ELR (cell line): Measurements from ENCODE around the gene IGF2BP2.
"Not testable (repeated sequence)": the region's sequence is repeated elsewhere in the genome, so short reads cannot be mapped to it uniquely, and the experiment has no call there.

Experiments
- DNase-seq: peaks from one replicate; pipeline ENCODE4 v3.0.0-alpha.2; 2015; ENCODE audit warnings: low read depth

IGF2BP2 gene

DNA sequence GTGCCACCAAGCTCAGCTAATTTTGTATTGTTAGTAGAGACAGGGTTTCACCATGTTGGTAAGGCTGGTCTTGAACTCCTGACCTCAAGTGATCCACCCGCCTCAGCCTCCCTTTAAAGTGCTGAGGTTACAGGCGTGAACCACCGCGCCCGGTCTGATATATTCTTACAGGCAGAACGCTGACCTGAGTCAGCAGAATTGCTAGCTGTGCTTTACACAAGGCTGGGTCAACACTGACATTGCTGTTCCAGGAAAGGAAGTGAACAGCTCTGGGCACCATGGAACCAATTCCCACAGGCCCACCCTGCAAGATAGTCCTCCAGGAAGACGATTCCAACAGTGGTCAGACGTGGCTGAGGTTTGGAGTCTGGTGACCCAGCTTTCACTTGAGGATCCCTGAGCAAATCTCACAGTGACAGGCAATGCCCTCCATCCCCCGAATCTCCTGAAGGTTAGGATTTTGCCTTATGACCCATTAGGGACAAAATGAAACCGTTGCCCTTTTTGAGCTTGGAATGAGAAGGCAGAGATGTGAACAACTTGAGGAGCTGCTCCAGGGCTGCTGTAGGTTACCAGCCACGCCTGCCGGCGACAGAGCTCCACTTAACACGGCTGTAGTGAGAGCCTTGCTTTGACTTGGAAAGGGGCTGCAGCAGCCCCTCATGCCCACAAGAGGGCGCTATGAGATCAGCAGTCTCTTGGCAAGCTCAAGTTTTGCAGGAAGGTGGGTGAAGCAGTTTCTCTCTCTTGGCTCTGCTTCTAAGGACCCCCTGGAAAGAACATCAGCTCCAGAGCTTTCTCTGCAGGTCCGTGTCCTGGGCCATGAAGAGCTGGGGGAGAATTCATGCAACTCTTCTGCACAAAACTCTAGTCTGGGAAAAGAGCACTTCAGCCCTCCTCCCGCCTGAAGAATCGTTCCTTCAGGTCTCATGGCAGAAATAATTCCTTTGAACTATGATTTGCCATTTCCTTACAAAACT, 164.6 kb downstream of the IGF2BP2 start:
- peak; percentile 84 for DNase-seq

DNA sequence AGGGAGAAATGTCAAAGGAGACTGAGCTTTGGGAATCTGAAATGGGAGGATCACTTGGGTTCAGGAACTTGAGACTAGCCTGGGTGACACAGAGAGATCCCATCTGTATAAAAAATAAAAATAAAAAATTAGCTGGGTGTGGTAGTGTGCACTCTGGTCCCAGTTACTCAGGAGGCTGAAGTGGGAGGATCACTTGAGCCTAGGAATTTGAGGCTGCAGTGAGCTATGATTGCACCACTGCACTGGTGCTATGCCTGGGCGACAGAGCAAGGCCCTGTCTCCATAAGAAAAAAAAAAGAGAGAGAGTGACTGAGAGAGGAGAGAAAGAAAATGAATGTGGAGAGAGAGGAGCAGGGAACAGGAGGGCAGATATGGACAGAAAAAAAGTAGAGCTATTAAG, 165.9 kb downstream of the IGF2BP2 start:
- no peak for DNase-seq

DNA sequence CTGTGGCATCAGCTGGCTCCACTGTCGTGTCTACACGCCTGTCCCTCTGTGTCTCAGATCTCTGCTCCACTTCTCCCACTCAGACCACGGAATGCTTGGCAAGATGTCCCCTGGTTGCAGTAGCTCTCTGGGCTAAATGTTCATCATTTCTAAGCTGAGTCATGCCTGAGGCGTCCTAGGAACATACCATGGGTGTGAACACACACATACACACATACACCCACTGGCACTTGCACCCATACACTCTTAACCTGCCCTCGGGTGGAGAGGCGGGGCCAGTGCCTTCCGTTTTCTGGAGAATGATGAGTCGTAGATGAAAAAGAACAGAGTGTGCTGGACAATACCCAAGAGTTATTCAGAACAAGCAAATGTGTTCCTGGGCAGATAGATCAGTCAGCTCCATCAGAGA, 166.3 kb downstream of the IGF2BP2 start:
- DNase-seq = peak; percentile 98

DNA sequence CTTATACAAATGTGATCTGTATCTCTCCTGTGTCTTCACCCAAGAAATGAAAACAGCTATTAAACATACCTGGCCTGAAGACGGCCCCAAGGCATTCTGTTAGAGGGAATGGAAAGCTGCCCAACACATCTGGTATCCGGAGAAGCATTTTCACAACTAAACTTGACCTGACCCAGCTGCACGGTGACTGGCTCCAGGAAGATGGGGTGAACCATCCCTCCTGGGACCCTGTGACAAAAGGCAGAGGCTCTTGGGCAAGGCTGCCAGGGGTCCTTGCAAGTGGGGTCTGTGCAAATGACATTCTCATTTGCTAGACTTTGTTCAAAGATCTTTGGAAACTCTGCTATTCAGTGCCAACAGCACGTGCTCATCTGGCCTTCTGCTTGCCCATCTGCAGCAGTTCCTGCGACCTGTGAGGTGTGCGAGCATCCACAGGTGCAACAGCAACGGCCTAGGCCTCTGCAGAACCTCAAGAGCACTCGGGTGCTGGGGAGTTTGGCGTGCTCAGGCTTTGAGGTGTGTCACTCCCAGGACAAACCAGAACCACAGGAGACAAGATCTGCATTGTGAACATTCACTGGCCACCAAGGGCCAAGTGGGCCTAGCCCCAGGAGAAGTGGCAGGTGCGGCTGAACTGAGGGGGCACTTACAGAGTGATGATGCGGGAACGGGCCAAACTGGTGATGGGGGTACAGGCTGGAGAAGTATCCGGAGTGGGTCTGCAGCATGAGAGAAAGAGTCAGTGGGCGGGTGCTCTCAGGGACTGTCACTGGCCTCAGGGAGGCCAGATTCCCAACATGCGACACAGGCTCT, 166.9 kb downstream of the IGF2BP2 start:
- no peak for DNase-seq

DNA sequence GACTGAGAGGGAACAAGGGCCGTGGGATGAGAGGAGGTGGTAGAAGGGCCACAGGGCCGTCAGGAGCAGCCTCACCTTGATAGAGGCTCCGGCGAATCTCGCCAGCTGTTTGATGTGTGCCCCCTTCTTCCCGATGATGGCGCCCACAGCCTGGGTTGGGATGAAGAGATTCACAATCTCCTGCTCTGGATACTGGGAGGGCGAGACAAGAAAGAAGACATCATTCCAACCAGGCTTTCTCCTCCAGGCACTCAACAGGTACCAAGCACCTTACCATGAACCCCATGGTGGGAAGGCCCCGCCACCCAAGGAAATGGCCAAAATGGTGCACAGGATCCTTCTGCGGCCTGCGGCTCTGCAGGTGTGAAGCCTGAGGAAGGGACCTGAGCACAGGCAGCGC, 167.6 kb downstream of the IGF2BP2 start:
- no peak for DNase-seq

DNA sequence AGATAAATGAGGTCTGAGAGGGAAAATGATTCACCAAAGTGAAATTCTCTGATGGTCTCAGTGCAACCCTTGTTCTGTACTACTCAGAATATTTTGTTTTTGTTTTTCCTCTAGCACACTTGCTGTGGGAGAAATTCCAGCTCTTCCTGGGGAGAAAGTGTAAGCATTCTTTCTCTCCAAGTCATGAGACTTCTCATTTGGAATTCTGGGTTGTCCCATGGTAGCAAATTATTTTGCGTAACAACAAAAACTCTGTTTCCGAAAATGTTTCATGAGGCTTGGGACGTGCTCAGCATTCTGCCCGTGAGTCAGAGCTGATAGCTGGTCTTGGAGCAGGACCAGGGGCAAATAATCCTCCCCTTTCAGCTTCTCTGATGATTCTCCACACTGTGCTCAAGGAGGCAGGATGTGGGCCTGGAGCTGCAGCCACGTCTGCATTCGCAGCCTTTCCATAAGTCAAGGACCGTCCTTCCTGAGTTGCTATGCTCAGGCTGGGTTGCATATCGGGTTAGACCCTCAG, 168.5 kb downstream of the IGF2BP2 start:
- DNase-seq = peak; percentile 98

DNA sequence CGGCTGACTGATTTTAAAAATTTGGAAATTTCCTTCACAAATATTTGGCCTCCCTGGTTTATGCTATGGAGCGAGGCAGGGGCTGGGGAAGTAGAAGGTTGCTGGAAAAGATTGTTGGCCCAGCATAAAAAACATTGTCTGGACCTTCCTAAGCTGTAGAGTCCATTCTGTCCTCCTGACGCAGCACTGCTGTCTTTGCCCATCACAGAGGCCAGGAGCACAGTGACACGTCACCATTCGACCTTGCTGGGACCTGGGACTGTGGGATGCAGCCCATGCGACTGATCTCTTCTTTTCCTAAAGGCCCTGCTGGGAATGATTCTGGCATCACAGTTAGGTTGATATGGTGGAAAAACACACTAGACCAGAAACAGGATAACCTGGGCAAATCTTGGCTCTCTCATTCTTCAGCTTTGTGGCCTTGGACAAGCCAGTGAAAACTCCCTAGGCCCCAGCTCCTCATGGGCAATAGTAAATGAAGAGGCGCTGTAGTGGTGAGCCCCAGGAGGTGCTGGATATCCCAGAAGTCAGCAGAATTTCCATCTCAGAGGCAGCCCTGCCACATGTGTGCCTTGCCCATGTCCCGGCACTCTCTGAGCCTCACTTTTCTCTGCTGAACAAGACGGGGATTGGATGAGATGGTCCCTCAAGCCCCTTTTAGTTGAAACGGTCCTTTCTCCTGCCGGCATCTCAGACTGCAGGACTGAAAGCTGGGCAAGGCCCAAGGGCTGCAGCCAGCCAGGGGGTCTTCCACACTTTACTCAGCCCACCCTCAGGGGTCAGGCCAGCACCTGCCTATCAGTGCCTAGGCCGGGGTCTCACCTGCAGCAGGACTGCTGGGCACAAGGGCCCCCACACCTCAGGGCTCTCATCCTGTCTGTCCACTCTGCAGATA, 169.2 kb downstream of the IGF2BP2 start:
- DNase-seq = no peak

DNA sequence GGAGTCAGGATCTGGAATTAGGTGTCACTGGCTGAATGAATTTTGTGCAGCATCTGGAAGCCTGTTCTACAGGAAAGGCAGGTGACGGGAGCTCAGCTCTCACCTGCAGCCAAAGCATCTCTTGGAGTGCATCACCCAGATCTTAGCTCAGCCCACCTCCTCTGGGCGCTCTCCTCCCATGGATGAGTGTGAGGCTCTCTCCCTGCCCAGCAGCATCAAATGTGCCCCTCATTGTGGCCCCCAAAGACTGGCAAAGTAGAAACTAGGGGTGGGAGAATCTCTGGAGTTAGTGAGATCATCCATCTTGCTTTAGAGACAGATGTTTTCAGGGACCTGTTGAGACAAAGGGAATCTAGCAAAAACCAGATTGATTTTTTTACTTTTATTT, 170.1 kb downstream of the IGF2BP2 start:
- DNase-seq = no peak

DNA sequence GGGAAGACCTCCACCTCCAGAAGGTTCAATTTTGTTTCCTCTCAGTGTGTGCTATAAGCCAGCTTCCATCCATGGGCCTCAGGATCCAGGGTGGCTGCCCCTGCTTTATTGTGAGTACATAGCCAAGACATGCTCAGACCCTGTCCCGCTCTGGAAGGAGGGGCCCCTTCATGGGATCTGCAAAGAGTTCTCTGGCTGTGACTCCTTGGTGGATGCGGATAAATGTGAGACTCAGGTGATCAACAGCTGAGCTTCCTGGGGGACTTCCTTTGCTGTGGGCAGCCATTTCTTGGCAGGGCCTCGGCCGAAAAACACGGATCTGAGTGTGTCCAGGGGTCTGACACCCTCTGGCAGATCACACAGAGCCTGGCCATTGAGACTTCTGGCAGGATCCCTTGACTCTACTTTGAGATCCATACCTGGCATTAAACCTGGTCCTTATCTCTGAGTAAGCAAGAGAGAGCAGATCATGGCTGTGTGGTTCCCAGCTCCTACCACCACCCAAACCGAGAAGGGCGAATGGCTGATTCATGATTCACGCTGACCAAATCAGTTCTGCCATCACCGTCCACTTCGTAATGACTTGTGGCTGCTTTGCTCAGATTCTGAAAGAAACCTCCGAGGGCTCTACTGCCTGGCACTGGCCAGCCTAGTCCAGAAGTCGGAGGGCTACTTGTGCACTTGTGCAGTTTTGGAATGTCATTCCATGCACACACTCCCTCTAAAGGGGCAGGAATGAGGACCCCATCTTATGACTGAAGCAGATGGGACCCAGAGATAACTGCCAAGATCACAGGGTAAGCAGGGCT, 170.7 kb downstream of the IGF2BP2 start:
- DNase-seq = no peak

DNA sequence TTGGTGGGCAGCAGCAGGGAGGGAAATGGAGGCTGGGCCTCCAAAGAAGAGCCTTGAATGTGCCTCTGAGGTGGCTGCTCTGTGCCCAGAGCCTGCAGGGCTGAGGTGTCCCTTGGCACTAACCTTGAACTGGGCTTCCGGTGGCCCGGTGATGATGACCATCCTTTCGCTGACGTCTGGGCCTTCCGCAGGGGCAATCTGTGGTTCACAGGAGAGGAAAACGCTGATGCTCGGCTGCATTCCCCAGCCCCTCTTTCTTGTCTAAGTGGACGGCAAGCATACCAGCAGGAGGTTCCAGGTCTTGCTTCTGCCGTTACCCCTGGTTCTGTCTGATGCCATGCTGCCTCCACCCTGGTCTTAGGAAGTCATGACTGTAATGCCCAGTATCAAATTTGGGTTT, 172.9 kb downstream of the IGF2BP2 start:
- no peak for DNase-seq

DNA sequence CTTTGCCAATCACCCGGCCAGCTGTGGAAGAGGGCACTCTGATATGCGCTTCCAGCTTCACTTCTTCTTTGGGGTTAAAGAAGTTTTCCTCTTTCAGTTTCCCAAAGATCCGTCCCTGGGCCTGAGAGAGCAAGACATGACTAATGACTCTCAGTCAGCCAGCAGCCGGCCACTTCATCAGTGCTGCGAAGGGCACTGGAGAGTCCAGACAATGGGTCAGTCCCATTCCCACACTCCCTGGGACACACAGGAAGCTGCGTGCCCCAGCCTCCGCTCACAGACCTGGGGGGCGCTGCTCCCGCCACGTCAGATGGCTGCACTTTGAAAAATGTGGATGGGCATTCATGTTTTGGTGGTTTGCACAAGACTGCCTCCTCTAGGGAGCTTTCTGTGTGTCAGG, 175.4 kb downstream of the IGF2BP2 start:
- peak; percentile 33 for DNase-seq

DNA sequence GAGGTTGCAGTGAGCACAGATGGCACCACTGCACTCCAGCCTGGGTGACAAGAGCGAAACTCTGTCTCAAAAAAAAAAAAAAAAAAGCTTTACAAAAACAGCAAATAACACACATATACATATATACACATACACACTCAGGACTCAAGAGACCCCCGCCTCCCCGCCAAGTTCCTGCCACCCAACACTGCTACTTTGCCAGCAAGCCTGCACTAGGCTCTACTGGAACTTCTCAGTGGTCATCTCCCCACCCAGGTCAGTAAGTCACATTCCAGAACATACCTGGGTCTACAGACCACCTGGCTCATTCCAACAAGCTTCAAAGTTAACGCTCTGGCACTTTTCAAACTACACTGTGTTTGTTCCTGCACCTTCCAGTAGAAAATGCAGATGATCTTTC, 176.4 kb downstream of the IGF2BP2 start:
- DNase-seq = no peak

DNA sequence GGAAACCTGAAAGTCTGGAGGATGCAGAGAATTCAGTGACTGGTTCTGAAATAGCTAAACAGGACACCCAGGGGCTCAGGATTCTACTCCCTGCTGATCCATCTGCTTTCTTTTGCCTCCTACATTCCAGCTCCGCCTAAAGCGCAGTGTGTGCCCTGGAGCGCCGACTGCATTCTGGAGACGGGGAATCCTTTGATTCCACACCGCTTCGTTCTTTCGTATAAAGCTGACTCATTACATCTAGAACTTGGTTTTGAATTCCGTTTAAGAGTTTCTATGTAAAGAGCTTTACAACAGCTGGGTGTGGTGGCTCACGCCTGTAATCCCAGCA, 177.0 kb downstream of the IGF2BP2 start:
- no peak for DNase-seq

DNA sequence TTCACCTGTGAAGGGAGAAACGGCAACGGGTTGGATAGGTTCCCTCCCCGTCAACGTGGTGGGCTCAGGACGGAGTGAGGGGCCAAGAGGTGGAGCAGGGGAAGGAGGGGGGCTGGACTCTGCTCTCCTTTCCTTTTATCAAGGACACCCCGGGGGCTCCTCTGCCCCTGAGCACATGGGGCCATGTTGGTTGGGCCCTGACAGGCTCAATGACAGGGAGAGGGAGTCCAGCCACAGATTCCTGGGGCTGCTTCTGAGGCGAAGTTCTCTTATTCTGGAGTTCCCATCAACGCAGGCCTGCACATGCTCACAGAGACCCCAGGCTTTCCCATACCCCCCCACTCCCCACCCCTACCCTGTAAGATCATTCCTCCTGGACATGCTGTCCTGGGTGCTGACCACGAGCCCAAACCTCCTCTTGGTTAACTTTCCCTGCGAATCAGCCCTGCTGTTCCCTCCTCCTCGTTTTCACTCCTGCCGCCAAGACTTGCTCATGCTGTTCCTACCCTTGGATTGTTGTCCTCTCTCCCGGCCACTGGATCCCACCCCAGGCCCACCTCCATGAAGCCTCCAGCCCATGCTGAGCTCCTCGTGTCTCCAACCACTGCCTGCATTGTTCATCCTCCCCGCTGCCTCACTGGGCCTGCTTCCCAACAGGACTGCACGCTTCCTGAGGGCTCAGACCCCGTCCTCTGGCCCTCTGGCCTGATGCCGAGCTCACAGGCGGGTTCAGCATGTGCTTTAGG, 177.5 kb downstream of the IGF2BP2 start:
- DNase-seq = no peak

DNA sequence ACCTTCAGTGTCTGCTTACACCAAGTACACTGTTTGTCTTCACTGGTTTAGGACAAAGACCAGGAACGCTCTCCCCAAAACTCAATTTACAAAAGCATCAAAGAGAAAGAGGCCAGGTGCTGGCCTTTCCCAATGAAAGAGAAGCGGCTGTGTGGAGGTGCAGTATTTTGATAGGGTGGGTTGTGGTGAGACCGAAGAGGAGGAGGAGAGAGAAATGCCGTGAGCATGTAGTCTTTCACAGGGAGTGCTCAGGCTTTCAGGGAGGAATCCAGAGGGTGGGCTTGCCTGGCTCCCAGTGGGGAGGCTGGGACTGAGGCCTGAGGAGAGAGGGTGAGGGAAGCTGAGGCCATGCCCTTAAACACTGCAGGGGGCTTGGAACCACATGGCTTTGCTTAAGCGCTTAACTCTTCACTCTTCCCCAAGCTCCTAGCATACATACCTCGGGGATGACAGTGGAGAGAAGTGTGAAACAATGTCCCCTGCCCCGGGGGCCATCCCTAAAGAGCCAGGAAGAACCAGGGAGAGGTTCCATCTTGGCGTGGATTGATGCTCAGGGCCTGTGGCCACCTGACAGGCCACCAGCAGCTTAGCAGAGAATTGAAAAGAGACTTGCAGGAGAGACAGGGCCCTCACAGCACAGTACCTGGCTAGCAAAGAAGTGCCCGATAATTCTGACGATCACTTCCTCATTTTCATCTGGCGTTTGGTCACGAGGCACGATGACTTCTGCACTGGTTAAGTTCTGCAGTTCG, 178.3 kb downstream of the IGF2BP2 start:
- no peak for DNase-seq

DNA sequence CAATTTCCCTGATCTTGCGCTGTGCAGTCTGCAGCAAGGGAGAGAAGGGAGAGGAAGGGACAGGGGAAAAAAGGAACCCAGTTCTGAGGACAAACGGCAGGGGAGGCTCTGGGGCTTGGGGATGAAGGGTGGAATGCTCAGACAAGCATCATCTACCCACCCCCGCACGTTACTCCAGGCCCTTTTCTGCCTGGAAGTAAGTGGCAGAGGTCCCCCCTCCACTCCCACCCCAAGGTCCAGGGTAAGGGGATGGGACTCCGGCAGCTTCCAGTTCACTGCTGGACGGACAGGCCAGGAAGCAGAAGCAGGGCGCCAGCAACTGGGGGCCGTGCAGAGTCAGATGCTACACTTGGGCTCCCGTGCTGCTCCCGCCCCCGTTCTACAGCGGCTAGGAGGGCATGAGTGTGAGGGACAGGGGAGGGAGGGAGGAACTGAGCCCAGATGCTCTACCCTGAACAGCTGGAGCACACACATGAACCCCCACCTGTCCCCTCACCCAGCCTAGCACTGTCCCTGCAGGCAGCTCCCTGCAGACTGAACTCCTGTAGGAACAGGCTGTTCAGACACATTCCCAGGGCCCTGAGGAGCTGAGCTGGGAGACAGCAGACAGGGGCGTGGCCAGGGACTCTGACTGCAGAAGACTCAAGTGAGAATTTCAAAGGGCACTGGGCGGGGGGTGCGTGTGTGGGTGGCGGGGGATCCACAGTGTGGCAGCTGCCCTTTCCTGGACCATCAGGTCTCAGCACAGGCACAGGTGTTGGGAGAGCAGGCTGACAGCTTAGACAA, 179.1 kb downstream of the IGF2BP2 start:
- DNase-seq = no peak

DNA sequence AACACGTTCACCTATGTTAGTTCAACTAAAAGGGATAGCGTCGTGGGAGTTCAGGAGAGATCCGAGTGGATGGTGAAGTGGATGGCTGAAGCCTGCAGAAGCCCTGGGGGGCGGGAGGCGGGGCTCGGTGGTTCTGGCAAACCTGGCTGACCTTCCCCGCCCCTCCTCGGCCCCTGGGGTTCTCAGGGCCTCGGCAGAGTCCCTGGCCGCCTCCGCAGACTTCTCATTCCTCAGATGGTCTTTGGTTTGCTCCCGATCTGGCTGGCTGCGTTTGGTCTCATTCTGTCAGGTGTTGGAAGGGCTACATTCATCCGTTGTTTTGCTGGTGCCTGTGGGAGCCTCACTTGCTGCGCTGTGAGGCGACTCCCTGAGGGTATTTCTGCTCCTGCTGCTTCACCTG, 179.7 kb downstream of the IGF2BP2 start:
- DNase-seq = not testable (repeated sequence)

DNA sequence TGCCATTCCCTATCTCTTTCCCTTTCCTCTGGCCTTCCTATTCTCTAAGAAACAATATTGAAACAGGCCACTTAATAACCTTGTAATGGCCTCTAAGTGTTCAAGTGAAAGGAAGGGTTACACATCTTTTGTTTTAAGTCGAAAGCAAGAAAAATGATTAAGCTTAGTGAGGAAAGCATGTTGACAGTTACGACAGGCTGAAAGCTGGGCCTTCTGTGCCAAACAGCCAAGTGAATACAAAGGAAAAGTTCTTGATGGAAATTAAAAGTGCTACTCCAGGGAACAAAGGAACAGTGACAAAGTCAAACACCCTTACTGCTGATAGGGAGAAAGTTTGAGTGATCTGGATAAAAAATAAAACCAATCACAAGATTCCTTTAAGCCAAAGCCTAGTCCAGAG, 184.5 kb downstream of the IGF2BP2 start:
- no peak for DNase-seq
